K562 (cell line): ENCODE data around the gene HNMT. TPM values are rescaled to one million over a fixed set of nuclear protein-coding genes. Genes with fewer than 3 reads are reported as not detected.

Experiments
- BCL6 ChIP-seq: fragments of 250-450 bp; sonication (Bioruptor Pico); IDR thresholded peaks from 2 replicates; pipeline ENCODE4 v1.4.0; 2020
- CBX2 ChIP-seq: fragments of 200-600 bp; sonication (generic); IDR thresholded peaks from one replicate; pipeline ENCODE4 v1.6.1; 2012; ENCODE audit warnings: mild to moderate bottlenecking, low read length, inconsistent platforms; ENCODE audit not compliant: insufficient read depth, poor library complexity, severe bottlenecking
- ETV1 ChIP-seq: fragments of 450-650 bp; conservative IDR thresholded peaks from 2 replicates; pipeline ENCODE4 v1.6.1; 2016; ENCODE audit warnings: missing genetic modification characterization, control low read depth, low read depth, missing compliant biosample characterization
- FOXJ2 ChIP-seq: fragments of 200-800 bp; sonication (Bioruptor generic); IDR thresholded peaks from 2 replicates; pipeline ENCODE4 v1.6.1; 2016; ENCODE audit warnings: missing genetic modification characterization, missing compliant biosample characterization
- HDGF ChIP-seq: fragments of 450-650 bp; IDR thresholded peaks from 2 replicates; pipeline ENCODE4 v1.6.1; 2016
- KLF13 ChIP-seq: fragments of 450-650 bp; IDR thresholded peaks from 2 replicates; pipeline ENCODE4 v1.6.1; 2016; ENCODE audit warnings: missing genetic modification characterization, low read depth, mild to moderate bottlenecking, missing compliant biosample characterization, moderate library complexity, borderline replicate concordance
- MAFF ChIP-seq: IDR thresholded peaks from 2 replicates; pipeline ENCODE4 v1.6.1; 2012; ENCODE audit warnings: low read length, improper control_type of control experiment
- NRF1 ChIP-seq, 2 experiments: fragments of 450-650 bp; IDR thresholded peaks in 1 of 2; conservative IDR thresholded peaks in 1 of 2; 2 replicates each; pipeline ENCODE4 v1.6.1; 2014; ENCODE audit warnings: mild to moderate bottlenecking in 2 of 2
- PYGO2 ChIP-seq: fragments of 450-650 bp; IDR thresholded peaks from 2 replicates; pipeline ENCODE4 v1.6.1; 2016; ENCODE audit warnings: mild to moderate bottlenecking, missing genetic modification characterization, moderate library complexity, missing compliant biosample characterization
- SP2 ChIP-seq: IDR thresholded peaks from 2 replicates; pipeline ENCODE4 v1.6.1; 2011; ENCODE audit warnings: mild to moderate bottlenecking, low read depth, low read length, moderate library complexity; ENCODE audit not compliant: poor library complexity, severe bottlenecking; ENCODE audit errors: extremely low read depth
- STAG1 ChIP-seq: sonication (generic); formaldehyde crosslinking; IDR thresholded peaks from 2 replicates; pipeline ENCODE4 v1.5.0; 2020; ENCODE audit warnings: missing genetic modification reagents, borderline replicate concordance
- U2AF1 ChIP-seq: fragments of 200-400 bp; formaldehyde crosslinking; optimal IDR thresholded peaks from 2 replicates; pipeline ENCODE3; 2017; ENCODE audit warnings: mild to moderate bottlenecking, low read depth, low read length, moderate library complexity
- XRCC4 ChIP-seq: IDR thresholded peaks from one replicate; pipeline ENCODE4 v1.6.1; 2011; ENCODE audit not compliant: insufficient read depth, insufficient read length; ENCODE audit errors: extremely low read depth
- ZBTB1 ChIP-seq: sonication (generic); formaldehyde crosslinking; IDR thresholded peaks from 2 replicates; pipeline ENCODE4 v1.8.1; 2023; ENCODE audit warnings: missing genetic modification reagents, low read depth, mild to moderate bottlenecking, borderline replicate concordance
- ZC3H11A ChIP-seq: IDR thresholded peaks from 2 replicates; pipeline ENCODE4 v1.6.1; 2012; ENCODE audit warnings: low read depth, low read length, improper control_type of control experiment
- ZNF165 ChIP-seq: fragments of 250-450 bp; sonication (Bioruptor Pico); IDR thresholded peaks from 2 replicates; pipeline ENCODE4 v1.4.0; 2020; ENCODE audit warnings: borderline replicate concordance
- ZNF263 ChIP-seq: sonication (generic); formaldehyde crosslinking; IDR thresholded peaks from 2 replicates; pipeline ENCODE4 v1.8.0; 2022; ENCODE audit warnings: mild to moderate bottlenecking, missing genetic modification reagents, borderline replicate concordance
- ZNF699 ChIP-seq: fragments of 250-450 bp; sonication (Bioruptor Pico); IDR thresholded peaks from 2 replicates; pipeline ENCODE4 v1.8.0; 2021; ENCODE audit warnings: mild to moderate bottlenecking, moderate library complexity; ENCODE audit not compliant: insufficient replicate concordance
- polyA plus RNA-seq, 8 experiments: library from polyadenylated mRNA; depleted of rRNA in 4 of 8; stranded (reverse) in 5 of 8; unstranded in 3 of 8; fragments of >200 nt; fragmentation: Nextera tagmentation in 2 of 8; fragmentation: Illumina TruSeq in 1 of 8; extraction: Ambion mirVana in 2 of 8; extraction: Trizol in 1 of 8; gene quantifications; 2 replicates each; pipeline versions ENCODE4 v1.2.1 to v1.2.3, GENCODE V29; 2011 to 2014; ENCODE audit warnings: inconsistent platforms in 1 of 8, missing spikeins in 1 of 8
- total RNA-seq, 7 experiments: library from RNA; depleted of rRNA in 6 of 7; stranded (reverse); fragments of >200 nt in 6 of 7; fragmentation: Illumina TruSeq in 2 of 7; extraction: Trizol in 2 of 7; gene quantifications; 2 replicates each; pipeline versions ENCODE4 v1.2.1 to v1.2.3, GENCODE V29; 2011 to 2021; ENCODE audit warnings: low replicate concordance in 1 of 7
- TF ChIP-seq, protein P1 (sequence below): sonication (generic); formaldehyde crosslinking; IDR thresholded peaks from 2 replicates; pipeline ENCODE4 v1.8.0; 2022; ENCODE audit warnings: missing genetic modification reagents, mild to moderate bottlenecking, borderline replicate concordance
- TF ChIP-seq, protein P2 (sequence below): sonication (generic); formaldehyde crosslinking; IDR thresholded peaks from 2 replicates; pipeline ENCODE4 v1.4.0; 2020; ENCODE audit warnings: mild to moderate bottlenecking, missing genetic modification reagents
- TF ChIP-seq, protein P3 (sequence below): fragments of 450-650 bp; formaldehyde crosslinking; IDR thresholded peaks from 2 replicates; pipeline ENCODE4 v1.4.0; 2020; ENCODE audit warnings: mild to moderate bottlenecking, mixed read lengths

HNMT gene
- total and polyA plus RNA-seq, 9 of the 15 experiments (the other 6 are each of a cell fraction or from before 2014, with no cell fraction given), result 3.1 to 10.9 (median 5.3) TPM

DNA sequence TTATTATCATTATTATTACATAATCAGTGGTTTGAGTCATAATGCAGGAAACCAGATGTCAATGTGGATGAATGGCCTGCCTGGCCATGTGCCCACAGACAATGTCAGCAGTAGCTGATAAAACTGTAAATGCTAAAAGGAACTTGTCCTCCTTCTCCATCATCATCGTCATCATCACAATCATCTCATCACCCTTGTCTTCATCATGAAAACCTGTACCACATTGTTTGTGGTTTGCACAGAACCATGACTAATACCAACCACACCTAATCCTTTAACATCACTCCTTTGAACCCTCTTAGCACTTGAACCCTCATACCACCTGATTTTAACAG is 96.0 kb downstream of the HNMT start (continued):
- TF ChIP-seq, protein P1, sequence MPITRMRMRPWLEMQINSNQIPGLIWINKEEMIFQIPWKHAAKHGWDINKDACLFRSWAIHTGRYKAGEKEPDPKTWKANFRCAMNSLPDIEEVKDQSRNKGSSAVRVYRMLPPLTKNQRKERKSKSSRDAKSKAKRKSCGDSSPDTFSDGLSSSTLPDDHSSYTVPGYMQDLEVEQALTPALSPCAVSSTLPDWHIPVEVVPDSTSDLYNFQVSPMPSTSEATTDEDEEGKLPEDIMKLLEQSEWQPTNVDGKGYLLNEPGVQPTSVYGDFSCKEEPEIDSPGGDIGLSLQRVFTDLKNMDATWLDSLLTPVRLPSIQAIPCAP (CRISPR knock-in tag), result no peak
- no peak for TF ChIP-seq CBX2
- no peak for TF ChIP-seq ZNF699 (CRISPR knock-in tag)
- TF ChIP-seq ETV1, result peak; percentile 45; the same call in 1 of the 2 replicates
- TF ChIP-seq KLF13, result no peak
- no peak for TF ChIP-seq ZNF165 (CRISPR knock-in tag)
- no peak for TF ChIP-seq HDGF
- no peak for TF ChIP-seq ZBTB1
- TF ChIP-seq ZNF263 (CRISPR knock-in tag), result no peak
- TF ChIP-seq FOXJ2 (tag), result no peak
- TF ChIP-seq MAFF, result peak; percentile 15; the same call in 1 of the 2 replicates
- no peak for TF ChIP-seq U2AF1
- TF ChIP-seq SP2, result no peak
- TF ChIP-seq PYGO2 (tag), result no peak
- no peak for TF ChIP-seq ZC3H11A
- TF ChIP-seq XRCC4, result no peak
- TF ChIP-seq STAG1 (CRISPR knock-in tag), result no peak
- TF ChIP-seq NRF1 (conservative IDR thresholded peaks at IDR 0.05 in 1 of 2, IDR thresholded peaks at IDR 0.05 in 1 of 2), result no peak
- TF ChIP-seq, protein P2, sequence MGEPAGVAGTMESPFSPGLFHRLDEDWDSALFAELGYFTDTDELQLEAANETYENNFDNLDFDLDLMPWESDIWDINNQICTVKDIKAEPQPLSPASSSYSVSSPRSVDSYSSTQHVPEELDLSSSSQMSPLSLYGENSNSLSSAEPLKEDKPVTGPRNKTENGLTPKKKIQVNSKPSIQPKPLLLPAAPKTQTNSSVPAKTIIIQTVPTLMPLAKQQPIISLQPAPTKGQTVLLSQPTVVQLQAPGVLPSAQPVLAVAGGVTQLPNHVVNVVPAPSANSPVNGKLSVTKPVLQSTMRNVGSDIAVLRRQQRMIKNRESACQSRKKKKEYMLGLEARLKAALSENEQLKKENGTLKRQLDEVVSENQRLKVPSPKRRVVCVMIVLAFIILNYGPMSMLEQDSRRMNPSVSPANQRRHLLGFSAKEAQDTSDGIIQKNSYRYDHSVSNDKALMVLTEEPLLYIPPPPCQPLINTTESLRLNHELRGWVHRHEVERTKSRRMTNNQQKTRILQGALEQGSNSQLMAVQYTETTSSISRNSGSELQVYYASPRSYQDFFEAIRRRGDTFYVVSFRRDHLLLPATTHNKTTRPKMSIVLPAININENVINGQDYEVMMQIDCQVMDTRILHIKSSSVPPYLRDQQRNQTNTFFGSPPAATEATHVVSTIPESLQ (CRISPR knock-in tag), result no peak
- no peak for TF ChIP-seq BCL6 (CRISPR knock-in tag)
- TF ChIP-seq, protein P3, sequence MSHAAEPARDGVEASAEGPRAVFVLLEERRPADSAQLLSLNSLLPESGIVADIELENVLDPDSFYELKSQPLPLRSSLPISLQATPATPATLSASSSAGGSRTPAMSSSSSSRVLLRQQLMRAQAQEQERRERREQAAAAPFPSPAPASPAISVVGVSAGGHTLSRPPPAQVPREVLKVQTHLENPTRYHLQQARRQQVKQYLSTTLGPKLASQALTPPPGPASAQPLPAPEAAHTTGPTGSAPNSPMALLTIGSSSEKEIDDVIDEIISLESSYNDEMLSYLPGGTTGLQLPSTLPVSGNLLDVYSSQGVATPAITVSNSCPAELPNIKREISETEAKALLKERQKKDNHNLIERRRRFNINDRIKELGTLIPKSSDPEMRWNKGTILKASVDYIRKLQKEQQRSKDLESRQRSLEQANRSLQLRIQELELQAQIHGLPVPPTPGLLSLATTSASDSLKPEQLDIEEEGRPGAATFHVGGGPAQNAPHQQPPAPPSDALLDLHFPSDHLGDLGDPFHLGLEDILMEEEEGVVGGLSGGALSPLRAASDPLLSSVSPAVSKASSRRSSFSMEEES (CRISPR knock-in tag), result no peak
